ENCODE results near the gene DRD1.

DNA sequence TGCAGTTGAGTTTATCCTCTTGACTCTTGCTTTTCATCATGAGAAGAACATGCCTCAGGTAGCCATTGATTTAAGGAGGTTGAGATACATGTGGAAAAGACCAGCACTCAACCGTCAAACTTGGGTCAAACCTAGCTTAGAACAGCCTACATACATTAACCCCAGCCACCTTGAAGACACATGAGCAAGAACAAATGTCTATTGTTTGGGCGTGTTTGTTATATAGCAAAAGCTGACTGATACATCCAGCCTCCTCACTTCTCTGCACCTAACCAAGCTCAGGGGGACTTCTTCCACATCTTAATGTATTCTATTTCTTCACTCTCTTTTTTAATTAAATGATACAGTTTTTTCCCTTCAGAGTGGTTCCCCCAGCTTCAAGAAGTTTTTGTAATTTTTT, 28.7 kb downstream of the DRD1 start:
- TF ChIP-seq, protein P1, sequence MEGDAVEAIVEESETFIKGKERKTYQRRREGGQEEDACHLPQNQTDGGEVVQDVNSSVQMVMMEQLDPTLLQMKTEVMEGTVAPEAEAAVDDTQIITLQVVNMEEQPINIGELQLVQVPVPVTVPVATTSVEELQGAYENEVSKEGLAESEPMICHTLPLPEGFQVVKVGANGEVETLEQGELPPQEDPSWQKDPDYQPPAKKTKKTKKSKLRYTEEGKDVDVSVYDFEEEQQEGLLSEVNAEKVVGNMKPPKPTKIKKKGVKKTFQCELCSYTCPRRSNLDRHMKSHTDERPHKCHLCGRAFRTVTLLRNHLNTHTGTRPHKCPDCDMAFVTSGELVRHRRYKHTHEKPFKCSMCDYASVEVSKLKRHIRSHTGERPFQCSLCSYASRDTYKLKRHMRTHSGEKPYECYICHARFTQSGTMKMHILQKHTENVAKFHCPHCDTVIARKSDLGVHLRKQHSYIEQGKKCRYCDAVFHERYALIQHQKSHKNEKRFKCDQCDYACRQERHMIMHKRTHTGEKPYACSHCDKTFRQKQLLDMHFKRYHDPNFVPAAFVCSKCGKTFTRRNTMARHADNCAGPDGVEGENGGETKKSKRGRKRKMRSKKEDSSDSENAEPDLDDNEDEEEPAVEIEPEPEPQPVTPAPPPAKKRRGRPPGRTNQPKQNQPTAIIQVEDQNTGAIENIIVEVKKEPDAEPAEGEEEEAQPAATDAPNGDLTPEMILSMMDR (conservative IDR thresholded peaks at IDR 0.05 in 1 of 2, IDR thresholded peaks at IDR 0.05 in 1 of 2; ENCODE audit: extremely low read depth in 1 of 2, insufficient read depth in 1 of 2, low read depth in 1 of 2, low read length in 2 of 2): no peak
- no peak for TF ChIP-seq EZH2 (IDR thresholded peaks at IDR 0.05; ENCODE audit: borderline replicate concordance, low read length)

All from mammary epithelial cell (primary cell).